GM18861 (cell line): ENCODE data around the gene FBXL7.

Experiments used
- ATAC-seq: cut with Tn5 transposase; IDR thresholded peaks from one replicate; pipeline ENCODE4 v1.9.1; 2021; ENCODE audit not compliant: unreplicated experiment

The FBXL7 gene

DNA sequence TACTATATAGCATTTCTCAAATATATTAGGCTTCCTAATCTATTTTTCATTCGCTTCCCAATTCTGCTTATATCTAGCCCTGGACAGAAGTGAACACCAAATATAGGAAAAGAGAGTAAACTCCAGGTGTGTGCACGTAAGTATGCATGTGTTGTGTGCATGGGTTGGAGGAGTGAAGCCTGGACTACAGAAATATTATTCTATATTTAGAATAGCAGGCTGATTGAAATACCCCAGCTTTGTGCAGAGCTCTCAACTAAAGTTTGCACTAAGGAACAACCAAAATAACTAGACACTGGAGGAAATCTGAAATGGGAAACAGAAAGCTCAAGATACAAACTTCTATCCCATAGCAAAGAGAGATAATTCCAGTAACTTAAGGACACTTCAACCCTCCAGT, 480.9 kb downstream of the FBXL7 start:
- no peak for ATAC-seq

DNA sequence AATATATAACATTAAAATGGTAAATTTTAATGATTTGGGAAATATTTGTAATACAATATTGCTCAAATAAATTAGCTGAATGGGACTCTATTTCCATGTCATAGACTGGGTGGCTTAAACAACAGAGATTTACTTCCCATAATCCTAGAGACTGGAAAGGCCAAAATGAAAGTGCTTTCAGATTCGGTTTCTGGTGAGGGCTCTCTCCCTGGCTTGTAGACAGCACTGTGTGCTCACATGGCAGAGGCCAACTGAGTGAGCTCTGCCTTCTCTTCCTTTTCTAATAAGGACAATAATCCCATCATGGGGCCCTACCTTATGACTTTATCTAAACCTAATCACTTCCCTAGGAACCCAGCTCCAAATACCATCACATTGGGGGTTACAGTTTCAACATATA, 483.4 kb downstream of the FBXL7 start:
- no peak for ATAC-seq
